DMS53 treated with DMSO at 0.1 percent for 48 hours (cell line): ENCODE data around the gene AP2B1.
A peak's percentile ranks its signal among the peaks of the same experiment; 100 is the strongest.

Experiments used
- DNase-seq: peaks from one replicate; lab custom pipeline; 2025; ENCODE audit not compliant: unreplicated experiment; lab: John Stamatoyannopoulos, UW

AP2B1 gene

GRCh38 chr17:35766903-35767510 lies 179.9 kb downstream of the AP2B1 start:
- peak; percentile 23 for DNase-seq

DNA sequence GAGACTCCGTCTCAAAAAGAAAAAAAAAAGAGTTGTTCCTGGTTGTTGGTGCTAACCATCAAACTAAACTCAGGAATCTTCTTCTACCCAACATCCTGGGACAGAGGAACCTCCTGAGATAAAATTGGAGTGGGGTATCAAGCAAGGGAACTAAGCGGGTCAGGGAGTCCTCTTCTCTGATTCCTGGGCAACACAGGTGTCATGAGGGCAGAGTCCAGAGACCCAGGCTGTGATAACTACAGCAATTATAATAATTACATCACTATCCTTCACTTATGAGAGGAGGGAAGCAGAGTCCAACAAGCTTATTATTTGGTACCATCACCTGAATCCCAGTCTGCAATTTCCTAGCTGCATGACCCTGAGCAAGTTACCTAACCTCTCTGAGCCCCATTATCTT lies 181.7 kb downstream of the AP2B1 start:
- DNase-seq, result no peak

DNA sequence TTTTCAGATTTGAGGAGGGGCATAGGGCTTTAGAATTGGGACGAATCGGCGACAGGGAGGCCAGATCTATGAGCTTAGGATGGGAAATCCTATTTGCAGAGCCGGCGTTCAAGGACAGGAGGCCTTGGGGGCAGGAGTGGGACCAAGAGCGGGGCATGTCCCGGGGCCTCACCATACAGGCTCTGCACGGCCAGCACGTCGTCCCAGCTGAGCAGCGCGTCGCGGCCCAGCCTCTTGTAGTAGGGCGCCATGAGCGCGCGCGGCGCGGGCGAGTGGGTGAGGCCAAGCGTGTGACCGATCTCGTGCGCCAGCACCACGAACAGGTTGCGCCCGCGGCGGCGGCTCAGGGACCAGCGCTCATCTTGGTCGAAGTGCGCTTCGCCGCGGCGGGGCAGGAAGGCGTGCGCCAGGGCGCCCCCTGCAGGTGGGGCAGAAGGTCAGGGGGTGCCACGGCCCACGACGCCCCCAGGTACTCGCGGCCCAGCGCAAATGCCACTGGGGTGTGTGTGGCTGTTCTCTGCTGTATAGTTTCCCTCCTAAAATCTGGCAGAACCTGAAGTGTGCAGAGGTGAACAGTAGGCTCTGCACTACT lies 182.9 kb downstream of the AP2B1 start:
- DNase-seq, result no peak

- no peak for DNase-seq
These were observed 186.0 kb downstream of the AP2B1 start for GRCh38 chr17:35773129-35773528.

DNA sequence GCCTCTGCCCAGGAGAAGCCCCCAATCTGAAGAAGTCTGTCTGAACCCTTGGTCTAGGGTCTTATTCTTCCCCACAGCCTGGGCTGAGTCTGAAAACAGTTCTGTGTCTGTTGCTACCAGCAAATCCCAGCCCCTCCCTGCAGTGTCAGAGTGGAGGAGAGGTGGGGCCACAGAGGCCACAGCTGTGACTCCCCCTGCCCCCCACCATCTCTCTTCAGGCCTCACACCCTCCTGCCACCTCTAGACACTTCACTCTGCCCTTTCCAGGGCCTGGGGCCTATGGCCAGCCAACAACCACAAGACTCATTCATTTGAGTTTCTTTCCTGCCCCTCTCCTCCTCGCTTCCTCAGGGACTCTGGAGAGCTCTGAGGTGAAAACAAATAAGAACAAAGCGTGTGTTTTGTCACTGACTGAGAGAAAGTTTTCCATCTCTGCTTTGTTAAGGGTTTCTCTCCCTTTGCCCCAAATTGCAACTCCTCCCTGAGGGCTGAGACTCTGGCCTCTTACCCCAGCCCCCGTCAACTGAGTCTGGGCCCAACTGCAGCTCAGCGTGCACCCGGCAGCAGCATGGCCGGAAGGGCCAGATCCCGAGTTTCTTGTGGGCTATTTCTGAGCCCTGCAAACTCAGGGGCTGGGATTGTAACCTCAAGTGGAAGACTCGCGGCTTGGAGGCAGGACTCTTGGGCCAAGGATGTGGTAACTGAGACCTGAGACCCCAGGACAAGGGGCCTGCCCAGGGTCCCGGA lies 186.7 kb downstream of the AP2B1 start:
- DNase-seq, result no peak

- no peak for DNase-seq
These were observed 187.4 kb downstream of the AP2B1 start for GRCh38 chr17:35774499-35774898.

GRCh38 chr17:35775039-35775438 lies 187.9 kb downstream of the AP2B1 start:
- DNase-seq, result no peak

DNA sequence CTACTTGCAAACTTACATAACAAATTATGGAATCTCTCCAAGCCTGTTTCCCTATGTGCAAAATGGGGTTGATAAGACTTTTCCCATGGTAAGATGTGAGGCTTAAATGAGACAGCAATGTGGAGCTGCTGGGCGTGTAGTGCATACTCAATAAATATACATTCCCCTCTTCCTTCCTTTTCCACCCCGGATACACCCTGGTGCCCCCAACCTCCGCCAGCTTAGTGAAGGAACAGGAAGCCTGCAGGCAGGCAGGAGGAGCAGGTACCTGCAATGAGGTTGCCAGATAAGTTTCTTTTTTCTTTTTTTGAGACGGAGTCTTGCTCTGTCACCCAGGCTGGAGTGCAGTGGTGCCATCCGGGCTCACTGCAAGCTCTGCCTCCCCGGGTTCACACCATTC lies 188.5 kb downstream of the AP2B1 start:
- DNase-seq, result no peak
